Gastroesophageal sphincter (tissue), 4 donors: ENCODE results near the gene PTTG1. TPM values are rescaled to one million over a fixed set of nuclear protein-coding genes. Genes with fewer than 3 reads are reported as not detected.

Source experiments
- ATAC-seq: fragments of 150-250 bp; one replicate; pipeline ENCODE4 v1.9.1; 2016; ENCODE audit warnings: mild to moderate bottlenecking, moderate library complexity
- H3K27ac ChIP-seq, 4 donors: fragments of 200-600 bp; sonication (generic) in 3 of 4; 1 replicate in 3 of 4; 2 replicates in 1 of 4; pipeline ENCODE4 v1.5.1; 2016 to 2019
- H3K27me3 ChIP-seq: fragments of 200-600 bp; sonication (generic); one replicate; pipeline ENCODE4 v1.5.1; 2019
- H3K36me3 ChIP-seq, 2 donors: fragments of 200-600 bp; sonication (generic); one replicate each; pipeline ENCODE4 v1.5.1; 2019; ENCODE audit warnings: control low read depth in 1 of 2
- H3K4me1 ChIP-seq, 3 donors: fragments of 200-600 bp; sonication (generic); 1 replicate in 2 of 3; 2 replicates in 1 of 3; pipeline ENCODE4 v1.5.1; 2016 to 2019; ENCODE audit warnings: control low read depth in 2 of 3
- H3K4me3 ChIP-seq, 2 donors: fragments of 200-600 bp; sonication (generic); one replicate each; pipeline ENCODE4 v1.5.1; 2019; ENCODE audit warnings: mild to moderate bottlenecking in 1 of 2, moderate library complexity in 1 of 2
- H3K9me3 ChIP-seq, 3 donors: fragments of 200-600 bp; sonication (generic); one replicate each; pipeline ENCODE4 v1.5.1; 2017 to 2019; ENCODE audit warnings: control low read depth in 2 of 3
- CTCF ChIP-seq, 4 experiments: fragments of 200-600 bp in 2 of 4; fragments of 450-650 bp in 2 of 4; sonication (generic) in 1 of 4; IDR thresholded peaks; one replicate each; pipeline ENCODE4 v1.5.1; 2017 to 2019; ENCODE audit warnings: antibody characterized with exemption in 4 of 4, mild to moderate bottlenecking in 2 of 4, moderate library complexity in 2 of 4
- EP300 ChIP-seq: sonication (generic); formaldehyde crosslinking; IDR thresholded peaks from one replicate; pipeline ENCODE4 v1.6.1; 2017; ENCODE audit warnings: antibody characterized with exemption, mild to moderate bottlenecking
- POLR2A ChIP-seq, 2 donors: fragments of 450-650 bp; IDR thresholded peaks; one replicate each; pipeline ENCODE4 v1.6.1; 2017; ENCODE audit warnings: antibody characterized with exemption in 2 of 2, mild to moderate bottlenecking in 2 of 2, moderate library complexity in 1 of 2
- POLR2AphosphoS5 ChIP-seq: sonication (generic); formaldehyde crosslinking; IDR thresholded peaks from one replicate; pipeline ENCODE4 v1.6.1; 2017; ENCODE audit warnings: antibody characterized with exemption
- WGBS, 2 donors: methylation state at CpG; one replicate each; pipeline ENCODE4 v1.1.5; 2018; ENCODE audit warnings: low coverage in 1 of 2; 5-methylcytosine and 5-hydroxymethylcytosine counted together
- total RNA-seq, 4 donors: library from RNA; depleted of rRNA; stranded (reverse); fragments of >200 nt; gene quantifications; one replicate each; pipeline ENCODE4 v1.1.0, GENCODE V29; 2016

The PTTG1 gene
- total RNA-seq, 4 donors from 2014 or later, result 3.5 to 31.8 (median 4.8) TPM

GRCh38 chr5:160450164-160450932 is 28.7 kb downstream of the PTTG1 start:
- Histone ChIP-seq H3K9me3 (no peaks in the 10 kb centered on the region), H3K4me1 (no peaks in the 10 kb centered on the region), H3K27me3 (peaks cover 5% of the 10 kb centered on the region), H3K36me3 (no peaks in the 10 kb centered on the region), H3K4me3 (no peak overlapping the region), H3K27ac (no peak overlapping the region)
- WGBS, 2 donors, result 78 to 82% methylated on average over 8 to 9 of the region's 9 CpGs
- TF ChIP-seq POLR2AphosphoS5 (no peak), POLR2A (IDR thresholded peaks at IDR 0.05) (no peak)
- ATAC-seq, result no peak

GRCh38 chr5:160451281-160451680 is 29.6 kb downstream of the PTTG1 start:
- Histone ChIP-seq H3K27me3 (peaks cover 15% of the 10 kb centered on the region), H3K9me3 (no peaks in the 10 kb centered on the region), H3K4me3 (no peak overlapping the region), H3K36me3 (no peaks in the 10 kb centered on the region), H3K27ac (no peak overlapping the region), H3K4me1 (no peaks in the 10 kb centered on the region)
- ATAC-seq, result no peak
- no peak for TF ChIP-seq EP300
- TF ChIP-seq POLR2AphosphoS5, result no peak
- no peak for TF ChIP-seq CTCF (IDR thresholded peaks at IDR 0.05)
- TF ChIP-seq POLR2A (IDR thresholded peaks at IDR 0.05), result no peak
- WGBS, 2 donors, result 95 to 100% methylated on average over 2 of the region's 2 CpGs

GRCh38 chr5:160452036-160452435 is 30.4 kb downstream of the PTTG1 start:
- H3K27me3 ChIP-seq, result peaks cover 22% of the 10 kb centered on the region
- TF ChIP-seq POLR2A (IDR thresholded peaks at IDR 0.05), result no peak
- no peak for TF ChIP-seq POLR2AphosphoS5
- no peak for TF ChIP-seq EP300
- TF ChIP-seq CTCF (IDR thresholded peaks at IDR 0.05), result no peak
- no peaks in the 10 kb centered on the region for H3K36me3 ChIP-seq
- no peak for ATAC-seq
- H3K9me3 ChIP-seq, result no peaks in the 10 kb centered on the region
- no peak overlapping the region for H3K27ac ChIP-seq
- no peak overlapping the region for H3K4me3 ChIP-seq
- no peaks in the 10 kb centered on the region for H3K4me1 ChIP-seq

GRCh38 chr5:160452795-160453194 is 31.1 kb downstream of the PTTG1 start:
- peaks cover 29% of the 10 kb centered on the region for H3K27me3 ChIP-seq
- no peak for ATAC-seq
- no peaks in the 10 kb centered on the region for H3K4me1 ChIP-seq
- no peak for TF ChIP-seq POLR2AphosphoS5
- no peak for TF ChIP-seq EP300
- no peak for TF ChIP-seq CTCF (IDR thresholded peaks at IDR 0.05)
- no peak for TF ChIP-seq POLR2A (IDR thresholded peaks at IDR 0.05)
- H3K27ac ChIP-seq, result no peak overlapping the region
- no peaks in the 10 kb centered on the region for H3K9me3 ChIP-seq
- H3K36me3 ChIP-seq, result no peaks in the 10 kb centered on the region
- WGBS, 2 donors, result 41 to 70% methylated on average over 6 of the region's 6 CpGs
- H3K4me3 ChIP-seq, result no peak overlapping the region

- no peaks in the 10 kb centered on the region for H3K36me3 ChIP-seq
- no peaks in the 10 kb centered on the region for H3K4me1 ChIP-seq
- no peaks in the 10 kb centered on the region for H3K9me3 ChIP-seq
- no peak for ATAC-seq
- no peak overlapping the region for H3K4me3 ChIP-seq
- peaks cover 32% of the 10 kb centered on the region for H3K27me3 ChIP-seq
- WGBS, 2 donors, result 64% methylated on average over 1 of the region's 1 CpG; no CpG with 5 or more reads in 1 of the 2 donors
- no peak overlapping the region for H3K27ac ChIP-seq
- no peak for TF ChIP-seq POLR2A (IDR thresholded peaks at IDR 0.05)
- TF ChIP-seq EP300, result no peak
- TF ChIP-seq POLR2AphosphoS5, result no peak
- no peak for TF ChIP-seq CTCF (IDR thresholded peaks at IDR 0.05)
Observed at GRCh38 chr5:160453751-160454150, 32.1 kb downstream of the PTTG1 start.
